Stimulated activated CD4-positive, alpha-beta T cell treated with anti-CD3 and anti-CD28 coated beads, TNF-alpha, amount 100 ng/mL, for 24 hours (primary cell): ENCODE data around the gene EXOC6B.
"Not testable (repeated sequence)": the region's sequence is repeated elsewhere in the genome, so short reads cannot be mapped to it uniquely, and the experiment has no call there.

Source experiments
- DNase-seq, 3 experiments: peaks; one replicate each; pipeline ENCODE4 v3.0.0-alpha.2; 2020; ENCODE audit warnings: low read depth in 3 of 3

The EXOC6B gene

GRCh38 chr2:72442270-72442669 lies 383.6 kb downstream of the EXOC6B start:
- no peak for DNase-seq

- DNase-seq = no peak
These were observed 385.9 kb downstream of the EXOC6B start for GRCh38 chr2:72439892-72440291.

GRCh38 chr2:72438364-72438763 lies 387.5 kb downstream of the EXOC6B start:
- DNase-seq = no peak

GRCh38 chr2:72431737-72432136 lies 394.1 kb downstream of the EXOC6B start:
- no peak for DNase-seq

- no peak for DNase-seq
These were observed 398.6 kb downstream of the EXOC6B start for GRCh38 chr2:72427022-72427861.

- DNase-seq = no peak
These were observed 399.8 kb downstream of the EXOC6B start for GRCh38 chr2:72425996-72426395.

GRCh38 chr2:72423756-72424155 lies 402.1 kb downstream of the EXOC6B start:
- DNase-seq = no peak

GRCh38 chr2:72421771-72422379 lies 404.0 kb downstream of the EXOC6B start:
- not testable (repeated sequence) for DNase-seq

GRCh38 chr2:72415781-72416475 lies 409.9 kb downstream of the EXOC6B start:
- no peak for DNase-seq

GRCh38 chr2:72415241-72415661 lies 410.6 kb downstream of the EXOC6B start:
- no peak for DNase-seq

GRCh38 chr2:72414137-72414760 lies 411.6 kb downstream of the EXOC6B start:
- no peak for DNase-seq

- DNase-seq = no peak
These were observed 412.1 kb downstream of the EXOC6B start for GRCh38 chr2:72413716-72414115.

- no peak for DNase-seq
These were observed 413.6 kb downstream of the EXOC6B start for GRCh38 chr2:72412214-72412613.

- DNase-seq = no peak
These were observed 426.0 kb downstream of the EXOC6B start for GRCh38 chr2:72399879-72400278.

GRCh38 chr2:72395096-72395495 lies 430.7 kb downstream of the EXOC6B start:
- no peak for DNase-seq

GRCh38 chr2:72394541-72395070 lies 431.2 kb downstream of the EXOC6B start:
- DNase-seq = no peak

- DNase-seq = no peak
These were observed 436.4 kb downstream of the EXOC6B start for GRCh38 chr2:72389447-72389846.

GRCh38 chr2:72388263-72388662 lies 437.6 kb downstream of the EXOC6B start:
- DNase-seq = no peak

GRCh38 chr2:72386288-72386687 lies 439.5 kb downstream of the EXOC6B start:
- DNase-seq = no peak

- DNase-seq = no peak
These were observed 447.0 kb downstream of the EXOC6B start for GRCh38 chr2:72378753-72379348.

- no peak for DNase-seq
These were observed 458.2 kb downstream of the EXOC6B start for GRCh38 chr2:72367530-72368225.
